Measurements from ENCODE around the gene CIB4. TPM values are rescaled to one million over a fixed set of nuclear protein-coding genes. Genes with fewer than 3 reads are reported as not detected.

Gene CIB4
- total and polyA plus RNA-seq, 2 experiments from 2014 or later = not detected

DNA sequence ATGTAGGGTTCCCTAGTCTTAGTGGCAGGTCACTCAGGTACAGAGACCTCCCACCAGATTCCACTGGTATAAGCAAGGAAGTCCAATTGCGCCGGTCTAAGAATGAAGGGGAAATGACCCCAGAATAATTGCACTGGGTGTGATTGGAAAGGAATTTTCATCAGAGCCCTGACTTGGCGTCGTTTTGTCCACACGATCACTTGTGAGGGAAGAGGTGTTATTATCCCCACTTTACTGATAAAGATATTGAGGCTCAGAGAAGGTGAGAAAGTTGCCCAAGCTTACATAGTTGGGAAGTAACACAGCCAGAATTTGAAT, 61.5 kb downstream of the CIB4 start:
- H3K9me3 ChIP-seq (ENCODE audit: low read depth) = no peaks in the 10 kb centered on the region
- peaks cover 27% of the 10 kb centered on the region for H3K27me3 ChIP-seq
- no peak for TF ChIP-seq CTCF (IDR thresholded peaks at IDR 0.05; ENCODE audit: low read depth, low read length)
- peaks cover 21% of the 10 kb centered on the region for H3K4me1 ChIP-seq (ENCODE audit: low read depth)
- H3K4me3 ChIP-seq = no peak overlapping the region
- no peaks in the 10 kb centered on the region for H3K36me3 ChIP-seq
- no peak for DNase-seq (ENCODE audit: low read depth in 1 of 2, low spot score in 1 of 2)
- no peak overlapping the region for H3K27ac ChIP-seq

DNA sequence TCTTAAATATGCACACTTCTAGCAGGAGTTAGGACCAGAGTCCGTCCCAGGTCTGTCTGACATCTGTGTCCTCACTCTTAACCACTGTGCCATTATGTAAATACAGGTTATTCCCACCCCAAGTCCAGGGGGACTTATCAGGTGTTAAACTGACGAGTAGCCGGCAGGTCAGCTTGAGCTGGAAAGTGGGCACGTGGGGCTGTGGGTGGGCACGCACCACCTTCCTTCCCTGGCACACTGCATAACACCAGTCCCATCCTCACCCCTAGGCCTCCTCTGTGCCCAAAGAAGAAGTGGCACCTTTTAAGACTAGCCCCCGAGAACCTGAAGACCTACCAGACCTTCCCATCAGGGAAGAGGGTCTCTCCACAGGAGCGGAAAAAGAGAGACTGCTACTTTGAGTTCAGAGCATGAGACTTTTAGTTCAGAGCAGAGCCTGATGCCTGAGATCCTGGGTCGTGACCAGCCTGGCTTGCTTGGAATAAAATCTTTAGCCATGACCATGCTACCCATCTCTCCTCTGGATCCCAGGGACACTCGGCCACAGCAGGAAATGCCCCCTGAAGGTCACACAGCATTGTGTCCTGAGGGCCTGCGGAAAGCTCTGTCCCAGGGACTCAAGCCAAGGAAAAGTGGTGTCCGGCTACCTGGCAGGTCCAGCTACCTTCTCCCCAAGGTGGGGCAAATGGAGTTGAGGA, 62.0 kb downstream of the CIB4 start:
- H3K27me3 ChIP-seq = peaks cover 27% of the 10 kb centered on the region
- no peak overlapping the region for H3K4me3 ChIP-seq
- H3K4me1 ChIP-seq (ENCODE audit: low read depth) = peaks cover 16% of the 10 kb centered on the region
- H3K9me3 ChIP-seq (ENCODE audit: low read depth) = no peaks in the 10 kb centered on the region
- no peaks in the 10 kb centered on the region for H3K36me3 ChIP-seq
- no peak overlapping the region for H3K27ac ChIP-seq
- no peak for DNase-seq (ENCODE audit: low read depth in 1 of 2, low spot score in 1 of 2)
- no peak for TF ChIP-seq CTCF (IDR thresholded peaks at IDR 0.05; ENCODE audit: low read depth, low read length)

- TF ChIP-seq CTCF (IDR thresholded peaks at IDR 0.05; ENCODE audit: low read depth, low read length) = no peak
- Histone ChIP-seq H3K9me3 (ENCODE audit: low read depth) (no peaks in the 10 kb centered on the region), H3K4me1 (ENCODE audit: low read depth) (peaks cover 10% of the 10 kb centered on the region), H3K4me3 (no peak overlapping the region), H3K36me3 (no peaks in the 10 kb centered on the region), H3K27ac (no peak overlapping the region), H3K27me3 (peaks cover 27% of the 10 kb centered on the region)
- DNase-seq (ENCODE audit: low read depth in 1 of 2, low spot score in 1 of 2) = no peak
These were observed 62.6 kb downstream of the CIB4 start for GRCh38 chr2:26578581-26578980.

GRCh38 chr2:26578113-26578458, 63.1 kb downstream of the CIB4 start:
- peaks cover 27% of the 10 kb centered on the region for H3K27me3 ChIP-seq
- H3K36me3 ChIP-seq = no peaks in the 10 kb centered on the region
- DNase-seq (ENCODE audit: low read depth in 1 of 2, low spot score in 1 of 2) = no peak
- no peaks in the 10 kb centered on the region for H3K9me3 ChIP-seq (ENCODE audit: low read depth)
- no peak overlapping the region for H3K4me3 ChIP-seq
- peaks cover 5% of the 10 kb centered on the region for H3K4me1 ChIP-seq (ENCODE audit: low read depth)
- H3K27ac ChIP-seq = no peak overlapping the region
- no peak for TF ChIP-seq CTCF (IDR thresholded peaks at IDR 0.05; ENCODE audit: low read depth, low read length)

GRCh38 chr2:26577442-26578112, 63.6 kb downstream of the CIB4 start:
- H3K36me3 ChIP-seq = no peaks in the 10 kb centered on the region
- TF ChIP-seq CTCF (IDR thresholded peaks at IDR 0.05; ENCODE audit: low read depth, low read length) = peak; percentile 98
- peaks cover under 1% of the 10 kb centered on the region for H3K4me1 ChIP-seq (ENCODE audit: low read depth)
- no peak overlapping the region for H3K27ac ChIP-seq
- peak; percentile 71 to 73 for DNase-seq (ENCODE audit: low read depth in 1 of 2, low spot score in 1 of 2)
- H3K27me3 ChIP-seq = peaks cover 27% of the 10 kb centered on the region
- H3K9me3 ChIP-seq (ENCODE audit: low read depth) = no peaks in the 10 kb centered on the region
- H3K4me3 ChIP-seq = no peak overlapping the region

All from cardiac muscle cell (in vitro differentiated cells and primary cell).